HUDEP-2 (cell line): ENCODE results near the gene OR2J1.
"Not testable (repeated sequence)": the region's sequence is repeated elsewhere in the genome, so short reads cannot be mapped to it uniquely, and the experiment has no call there.

ENCODE experiments used
- DNase-seq, 76 experiments: peaks; one replicate each; lab custom pipeline; 2025; ENCODE audit not compliant: unreplicated experiment in 76 of 76; lab: John Stamatoyannopoulos, UW

The OR2J1 gene

GRCh38 chr6:29099190-29099589 lies at the start of gene OR2J1:
OR2J1 (plus strand) TSS chr6:29099490; CDS start chr6:29100943, 1,453 bp downstream.
- no peak for DNase-seq

- no peak for DNase-seq
Measured at GRCh38 chr6:29051680-29052079, 47.6 kb upstream of the OR2J1 start.

GRCh38 chr6:29071831-29072723 lies 27.2 kb upstream of the OR2J1 start:
- peak in 46 of 76 experiments; percentile 3 to 76 (median 37) for DNase-seq

- no peak for DNase-seq
Measured at GRCh38 chr6:29079203-29079602, 20.1 kb upstream of the OR2J1 start.

- DNase-seq, result no peak
Measured at GRCh38 chr6:29081312-29081711, 18.0 kb upstream of the OR2J1 start.

GRCh38 chr6:29082457-29082856 lies 16.8 kb upstream of the OR2J1 start:
- DNase-seq, result no peak

- DNase-seq, result no peak
Measured at GRCh38 chr6:29087213-29087612, 12.1 kb upstream of the OR2J1 start, which contains the start of gene OR2B3. OR2B3 (minus strand) TSS chr6:29087313; CDS start chr6:29087248, 65 bp downstream.

- DNase-seq, result no peak
Measured at GRCh38 chr6:29092957-29093356, 6.3 kb upstream of the OR2J1 start.

GRCh38 chr6:29097803-29098202 lies 1.5 kb upstream of the OR2J1 start:
- DNase-seq, result no peak

- no peak for DNase-seq
Measured at GRCh38 chr6:29107758-29108157, 8.5 kb downstream of the OR2J1 start, which contains the start of gene OR2J3. OR2J3 (plus strand) TSS chr6:29108058; CDS start chr6:29111891, 3,833 bp downstream.

- peak in 16 of 76 experiments; percentile 6 to 52 (median 13) for DNase-seq
Measured at GRCh38 chr6:29112135-29112534, 12.8 kb downstream of the OR2J1 start.

GRCh38 chr6:29114964-29115363 lies 15.7 kb downstream of the OR2J1 start:
- not testable (repeated sequence) for DNase-seq

- no peak for DNase-seq
Measured at GRCh38 chr6:29129326-29130012, 30.2 kb downstream of the OR2J1 start.

- no peak for DNase-seq
Measured at GRCh38 chr6:29130644-29131043, 31.4 kb downstream of the OR2J1 start.

- no peak for DNase-seq
Measured at GRCh38 chr6:29131691-29132090, 32.4 kb downstream of the OR2J1 start.

GRCh38 chr6:29137724-29138123 lies 38.4 kb downstream of the OR2J1 start:
- DNase-seq, result no peak

- no peak for DNase-seq
Measured at GRCh38 chr6:29141606-29142005, 42.3 kb downstream of the OR2J1 start.

GRCh38 chr6:29142309-29142708 lies 43.0 kb downstream of the OR2J1 start:
- DNase-seq, result no peak

GRCh38 chr6:29146179-29146578 lies 46.9 kb downstream of the OR2J1 start:
- DNase-seq, result no peak

GRCh38 chr6:29147074-29147473 lies 47.8 kb downstream of the OR2J1 start:
- DNase-seq, result no peak

- DNase-seq, result not testable (repeated sequence)
Measured at GRCh38 chr6:29149444-29149843, 50.2 kb downstream of the OR2J1 start.
